ENCODE results near the gene B4GALT2.

B4GALT2 gene

DNA sequence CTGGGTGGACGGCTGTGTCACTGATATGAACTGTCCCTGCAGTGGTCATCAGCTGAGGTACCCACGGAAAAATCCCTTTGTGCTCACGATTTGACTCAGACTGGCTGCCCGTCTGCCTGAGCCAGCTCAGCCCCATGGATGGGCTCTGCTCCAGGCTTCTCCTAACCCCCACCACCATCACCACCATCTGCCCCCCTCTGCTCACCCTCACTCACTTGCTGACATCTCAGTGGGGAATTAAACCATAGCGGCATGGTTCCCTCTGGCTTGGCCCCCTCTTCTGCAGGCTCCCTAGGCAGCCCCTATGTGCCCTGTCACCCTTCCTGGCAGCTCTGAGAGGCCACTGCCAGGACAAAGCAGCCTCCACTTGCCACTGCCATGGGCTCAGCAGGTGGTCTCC lies 34.9 kb downstream of the B4GALT2 start:
- Histone ChIP-seq H3K4me1 (ENCODE audit: control insufficient read depth, insufficient read depth, low read length) (no peaks in the 10 kb centered on the region), H3K4me3 (ENCODE audit: low read length) (no peak overlapping the region), H3K27ac (ENCODE audit: low read depth, low read length) (no peak overlapping the region), H3K9ac (ENCODE audit: low read length) (no peak overlapping the region), H3K36me3 (ENCODE audit: control insufficient read depth, insufficient read depth, low read length) (no peaks in the 10 kb centered on the region), H3K27me3 (ENCODE audit: control insufficient read depth, insufficient read depth, low read length) (no peaks in the 10 kb centered on the region)

DNA sequence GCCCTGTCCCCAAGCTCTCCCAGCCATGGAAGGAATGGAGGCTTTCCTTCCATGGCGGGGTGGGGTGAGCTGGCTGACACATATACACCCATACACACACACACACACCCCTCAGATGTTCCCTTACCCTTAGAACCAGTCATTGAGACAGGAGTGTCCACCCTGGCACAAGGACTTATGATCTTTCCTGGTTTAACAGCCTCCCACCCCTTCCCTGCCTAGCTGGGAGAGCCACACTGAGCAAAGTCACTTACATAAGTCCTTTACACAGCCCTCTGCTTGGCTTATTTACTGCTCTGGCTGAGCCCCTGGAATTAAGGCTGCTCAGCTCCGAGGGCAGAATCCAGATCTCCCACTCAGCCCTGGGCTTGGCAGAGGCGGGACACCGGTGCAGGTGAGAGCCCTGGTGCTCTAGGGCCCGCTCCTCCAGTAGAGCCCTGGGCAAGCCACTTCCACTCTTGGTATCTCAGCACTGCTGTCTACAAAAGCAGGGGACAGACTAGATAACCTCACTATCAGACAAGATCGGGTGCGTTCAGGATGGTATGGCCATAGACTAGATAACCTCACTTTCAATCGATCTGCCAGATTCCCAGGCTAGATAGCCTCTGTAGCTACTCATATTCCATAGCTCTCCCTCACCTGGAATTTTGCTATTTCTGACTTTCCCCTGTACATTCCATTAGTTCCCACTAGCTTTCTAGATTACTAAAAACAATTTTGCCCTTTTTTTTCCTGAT lies 35.5 kb downstream of the B4GALT2 start:
- Histone ChIP-seq H3K27ac (ENCODE audit: low read depth, low read length) (no peak overlapping the region), H3K27me3 (ENCODE audit: control insufficient read depth, insufficient read depth, low read length) (no peaks in the 10 kb centered on the region), H3K36me3 (ENCODE audit: control insufficient read depth, insufficient read depth, low read length) (no peaks in the 10 kb centered on the region), H3K4me1 (ENCODE audit: control insufficient read depth, insufficient read depth, low read length) (no peaks in the 10 kb centered on the region), H3K9ac (ENCODE audit: low read length) (no peak overlapping the region), H3K4me3 (ENCODE audit: low read length) (no peak overlapping the region)

DNA sequence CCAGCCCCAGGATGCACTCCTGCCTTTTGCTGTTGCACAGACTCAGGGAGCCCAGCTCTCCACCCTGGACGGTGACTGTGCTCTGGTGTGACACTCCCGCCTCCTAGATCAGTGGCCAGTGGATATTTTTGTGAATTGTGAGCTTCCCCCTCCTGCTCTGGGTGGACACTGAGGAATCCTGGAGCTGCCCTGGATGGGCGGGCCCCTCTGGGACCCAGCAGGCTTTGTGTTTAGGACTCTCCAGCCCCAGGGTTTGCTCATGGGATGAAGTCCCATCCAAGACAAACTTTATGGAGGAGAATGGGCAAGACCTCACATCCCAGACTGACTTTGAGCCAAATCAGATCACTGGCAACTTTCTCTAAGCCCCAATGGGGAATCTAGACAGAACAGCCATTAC lies 36.2 kb downstream of the B4GALT2 start:
- Histone ChIP-seq H3K9ac (ENCODE audit: low read length) (no peak overlapping the region), H3K27me3 (ENCODE audit: control insufficient read depth, insufficient read depth, low read length) (no peaks in the 10 kb centered on the region), H3K4me1 (ENCODE audit: control insufficient read depth, insufficient read depth, low read length) (no peaks in the 10 kb centered on the region), H3K36me3 (ENCODE audit: control insufficient read depth, insufficient read depth, low read length) (no peaks in the 10 kb centered on the region), H3K4me3 (ENCODE audit: low read length) (no peak overlapping the region), H3K27ac (ENCODE audit: low read depth, low read length) (no peak overlapping the region)

DNA sequence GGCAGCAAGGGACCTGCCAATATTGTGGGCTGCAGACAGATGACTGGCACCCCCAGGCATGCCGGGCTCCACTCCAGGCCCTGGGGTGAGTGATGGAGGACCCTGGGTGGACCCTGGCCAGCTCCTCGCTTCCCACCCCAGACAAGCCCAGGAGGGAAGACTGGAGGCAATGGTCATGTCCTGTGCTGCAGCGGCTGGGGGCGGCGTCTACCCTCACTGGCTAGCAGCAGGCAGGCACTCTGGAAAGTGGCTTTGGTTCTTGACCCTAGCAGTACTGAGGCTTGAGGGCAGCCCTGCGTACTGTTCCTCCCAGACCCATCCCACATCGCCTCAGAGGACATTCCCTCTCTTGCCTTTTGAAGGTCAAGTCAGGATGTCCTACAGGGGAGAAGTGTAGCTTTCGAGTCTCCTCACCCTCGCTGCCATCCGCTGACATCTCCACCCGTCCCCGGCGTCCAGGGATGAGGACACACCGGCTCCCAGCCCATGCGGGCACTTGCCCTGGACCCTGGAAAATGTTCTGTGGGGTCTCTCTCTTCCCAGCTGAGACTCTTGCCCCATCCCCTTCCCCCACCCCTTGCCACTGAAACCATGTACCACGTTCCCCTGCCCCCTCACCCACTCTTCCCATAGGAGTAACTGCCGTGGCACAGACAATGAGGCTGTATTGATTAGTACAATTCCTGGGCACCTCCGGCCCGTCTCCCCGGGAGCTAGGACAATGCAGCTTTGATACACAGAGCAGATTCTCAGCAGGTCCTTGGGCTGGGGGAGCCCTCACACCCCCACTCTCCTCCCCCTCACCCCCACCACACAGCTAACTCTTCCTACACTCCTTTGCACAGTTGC lies 37.3 kb downstream of the B4GALT2 start:
- Histone ChIP-seq H3K4me1 (ENCODE audit: control insufficient read depth, insufficient read depth, low read length) (no peaks in the 10 kb centered on the region), H3K4me3 (ENCODE audit: low read length) (no peak overlapping the region), H3K27me3 (ENCODE audit: control insufficient read depth, insufficient read depth, low read length) (no peaks in the 10 kb centered on the region), H3K9ac (ENCODE audit: low read length) (no peak overlapping the region), H3K27ac (ENCODE audit: low read depth, low read length) (no peak overlapping the region), H3K36me3 (ENCODE audit: control insufficient read depth, insufficient read depth, low read length) (no peaks in the 10 kb centered on the region)

DNA sequence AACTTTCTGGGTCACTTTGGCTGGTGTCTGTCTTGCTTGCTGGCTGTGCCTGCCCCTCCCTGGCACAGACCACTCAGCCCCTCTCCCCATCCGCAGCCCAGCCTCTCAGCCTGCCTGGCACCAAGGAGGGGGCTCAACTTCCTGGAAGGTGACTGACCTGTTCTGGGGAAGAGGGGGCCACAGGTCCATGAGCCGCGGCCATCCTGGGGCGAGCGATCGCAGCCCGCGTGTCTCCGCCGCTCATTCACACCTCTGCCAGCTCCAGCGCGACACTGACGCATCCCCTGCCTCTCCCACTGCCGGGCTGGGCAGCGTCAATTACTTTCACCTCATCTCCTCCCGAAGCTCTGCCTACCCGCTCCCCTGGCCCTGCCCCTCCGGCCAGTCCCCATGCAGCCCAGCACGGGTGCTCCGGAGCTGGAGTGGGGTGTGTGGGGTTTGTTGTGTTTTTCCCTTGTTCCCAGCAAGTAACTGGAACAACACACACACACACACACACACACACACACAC lies 37.9 kb downstream of the B4GALT2 start:
- Histone ChIP-seq H3K27me3 (ENCODE audit: control insufficient read depth, insufficient read depth, low read length) (no peaks in the 10 kb centered on the region), H3K27ac (ENCODE audit: low read depth, low read length) (no peak overlapping the region), H3K36me3 (ENCODE audit: control insufficient read depth, insufficient read depth, low read length) (no peaks in the 10 kb centered on the region), H3K4me1 (ENCODE audit: control insufficient read depth, insufficient read depth, low read length) (no peaks in the 10 kb centered on the region), H3K4me3 (ENCODE audit: low read length) (no peak overlapping the region), H3K9ac (ENCODE audit: low read length) (no peak overlapping the region)

DNA sequence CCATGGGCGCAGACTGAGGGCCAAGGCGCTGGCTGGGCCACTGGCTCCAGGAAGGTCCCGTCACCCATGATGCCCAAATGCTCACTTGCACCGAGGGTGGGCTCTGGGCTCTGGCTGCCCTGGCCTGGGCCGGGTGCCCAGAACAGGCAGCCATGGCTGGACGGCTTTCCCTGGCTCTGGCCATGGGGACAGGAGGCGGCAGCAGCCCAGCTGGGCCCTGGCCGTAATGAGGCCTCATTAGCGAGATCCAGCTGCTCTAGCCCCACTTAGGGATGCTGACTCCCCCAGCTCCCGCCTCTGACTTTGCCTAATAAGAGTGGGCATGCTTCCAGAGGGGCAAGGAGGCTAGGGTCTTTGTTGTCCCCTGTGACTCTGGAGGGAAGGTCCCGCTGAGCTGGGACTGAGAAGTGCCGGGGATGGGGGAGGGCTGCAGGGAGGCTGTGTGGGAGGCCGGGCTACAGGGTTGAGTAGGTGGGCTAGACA lies 40.5 kb downstream of the B4GALT2 start:
- Histone ChIP-seq H3K9ac (ENCODE audit: low read length) (no peak overlapping the region), H3K27ac (ENCODE audit: low read depth, low read length) (no peak overlapping the region), H3K4me3 (ENCODE audit: low read length) (no peak overlapping the region), H3K36me3 (ENCODE audit: control insufficient read depth, insufficient read depth, low read length) (no peaks in the 10 kb centered on the region), H3K27me3 (ENCODE audit: control insufficient read depth, insufficient read depth, low read length) (no peaks in the 10 kb centered on the region), H3K4me1 (ENCODE audit: control insufficient read depth, insufficient read depth, low read length) (no peaks in the 10 kb centered on the region)

DNA sequence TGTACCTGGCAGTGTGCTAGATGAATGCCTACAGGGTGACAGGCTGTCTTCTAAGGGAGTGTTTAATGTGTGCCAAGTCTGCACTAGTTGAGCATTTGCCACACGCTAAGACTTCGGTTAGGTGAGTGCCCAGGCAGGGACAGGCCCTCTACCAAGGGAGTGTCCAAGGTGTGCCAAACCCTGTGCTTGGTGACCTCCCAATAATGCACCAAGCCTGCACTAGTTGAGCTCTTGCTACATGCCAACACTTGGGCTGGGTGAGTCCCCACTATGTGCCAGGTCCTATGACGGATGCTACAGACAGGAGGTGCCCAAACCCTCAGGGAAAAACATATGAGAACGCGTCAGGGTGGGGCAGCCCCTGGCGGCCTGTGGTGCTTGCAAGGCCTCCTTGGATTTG lies 41.5 kb downstream of the B4GALT2 start:
- Histone ChIP-seq H3K36me3 (ENCODE audit: control insufficient read depth, insufficient read depth, low read length) (no peaks in the 10 kb centered on the region), H3K9ac (ENCODE audit: low read length) (no peak overlapping the region), H3K27me3 (ENCODE audit: control insufficient read depth, insufficient read depth, low read length) (no peaks in the 10 kb centered on the region), H3K27ac (ENCODE audit: low read depth, low read length) (no peak overlapping the region), H3K4me3 (ENCODE audit: low read length) (no peak overlapping the region), H3K4me1 (ENCODE audit: control insufficient read depth, insufficient read depth, low read length) (no peaks in the 10 kb centered on the region)

DNA sequence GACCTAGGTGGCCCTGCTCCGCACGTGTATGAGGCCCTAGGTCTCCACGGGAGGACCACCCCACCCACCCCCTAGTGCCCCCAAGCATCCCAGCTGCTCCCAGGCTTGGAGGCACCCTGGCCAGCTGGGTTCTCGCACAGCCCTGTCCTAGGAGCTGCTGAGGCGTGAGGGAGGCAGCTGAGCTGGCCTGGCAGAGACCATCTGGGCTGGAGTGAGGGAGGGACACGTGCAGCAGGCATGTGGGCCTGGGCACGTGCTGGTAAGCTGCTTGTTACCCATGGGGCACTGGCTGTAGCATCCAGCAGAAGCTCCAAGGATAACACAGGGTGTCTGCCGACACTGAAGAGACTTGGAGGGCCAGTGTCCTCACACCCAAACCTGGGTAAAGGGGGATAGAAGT lies 42.1 kb downstream of the B4GALT2 start:
- Histone ChIP-seq H3K4me3 (ENCODE audit: low read length) (no peak overlapping the region), H3K27me3 (ENCODE audit: control insufficient read depth, insufficient read depth, low read length) (no peaks in the 10 kb centered on the region), H3K9ac (ENCODE audit: low read length) (no peak overlapping the region), H3K36me3 (ENCODE audit: control insufficient read depth, insufficient read depth, low read length) (no peaks in the 10 kb centered on the region), H3K4me1 (ENCODE audit: control insufficient read depth, insufficient read depth, low read length) (no peaks in the 10 kb centered on the region), H3K27ac (ENCODE audit: low read depth, low read length) (no peak overlapping the region)

DNA sequence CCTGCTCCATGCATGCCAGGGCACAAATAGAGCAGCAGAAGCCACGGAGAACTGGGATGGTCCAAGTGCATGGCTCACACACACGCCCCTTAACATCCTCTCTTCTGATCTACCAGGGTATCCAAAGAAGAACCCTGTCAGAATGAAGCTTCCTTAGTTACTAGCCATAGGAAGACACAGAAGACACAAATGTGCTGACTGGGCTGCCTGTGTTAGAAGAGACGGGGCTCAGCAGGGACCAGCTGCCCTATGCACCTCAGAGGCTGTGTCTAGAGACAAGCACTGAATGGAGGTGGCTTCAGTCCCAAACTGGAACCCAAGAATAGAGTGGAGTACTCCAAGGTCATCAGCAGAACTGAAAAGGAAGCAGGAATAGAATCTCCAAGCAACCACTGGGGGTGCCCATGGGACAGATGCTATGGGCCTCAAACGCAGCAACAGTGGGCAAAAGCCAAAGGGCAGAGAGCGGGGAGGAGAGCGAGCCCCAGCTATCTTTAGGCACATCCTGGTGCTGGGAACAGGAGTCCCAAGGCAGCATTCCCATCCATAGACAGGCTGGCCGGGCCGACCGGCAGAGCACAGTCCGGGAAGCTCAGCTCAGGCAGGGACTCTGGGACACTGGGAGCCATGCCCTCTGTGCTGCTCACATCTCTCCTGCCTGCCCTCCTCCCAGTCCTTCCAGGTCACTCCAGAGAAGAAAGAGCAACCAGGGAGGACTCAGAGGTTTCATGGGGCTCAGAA lies 42.7 kb downstream of the B4GALT2 start:
- Histone ChIP-seq H3K9ac (ENCODE audit: low read length) (no peak overlapping the region), H3K36me3 (ENCODE audit: control insufficient read depth, insufficient read depth, low read length) (no peaks in the 10 kb centered on the region), H3K27me3 (ENCODE audit: control insufficient read depth, insufficient read depth, low read length) (no peaks in the 10 kb centered on the region), H3K27ac (ENCODE audit: low read depth, low read length) (no peak overlapping the region), H3K4me3 (ENCODE audit: low read length) (no peak overlapping the region), H3K4me1 (ENCODE audit: control insufficient read depth, insufficient read depth, low read length) (no peaks in the 10 kb centered on the region)

DNA sequence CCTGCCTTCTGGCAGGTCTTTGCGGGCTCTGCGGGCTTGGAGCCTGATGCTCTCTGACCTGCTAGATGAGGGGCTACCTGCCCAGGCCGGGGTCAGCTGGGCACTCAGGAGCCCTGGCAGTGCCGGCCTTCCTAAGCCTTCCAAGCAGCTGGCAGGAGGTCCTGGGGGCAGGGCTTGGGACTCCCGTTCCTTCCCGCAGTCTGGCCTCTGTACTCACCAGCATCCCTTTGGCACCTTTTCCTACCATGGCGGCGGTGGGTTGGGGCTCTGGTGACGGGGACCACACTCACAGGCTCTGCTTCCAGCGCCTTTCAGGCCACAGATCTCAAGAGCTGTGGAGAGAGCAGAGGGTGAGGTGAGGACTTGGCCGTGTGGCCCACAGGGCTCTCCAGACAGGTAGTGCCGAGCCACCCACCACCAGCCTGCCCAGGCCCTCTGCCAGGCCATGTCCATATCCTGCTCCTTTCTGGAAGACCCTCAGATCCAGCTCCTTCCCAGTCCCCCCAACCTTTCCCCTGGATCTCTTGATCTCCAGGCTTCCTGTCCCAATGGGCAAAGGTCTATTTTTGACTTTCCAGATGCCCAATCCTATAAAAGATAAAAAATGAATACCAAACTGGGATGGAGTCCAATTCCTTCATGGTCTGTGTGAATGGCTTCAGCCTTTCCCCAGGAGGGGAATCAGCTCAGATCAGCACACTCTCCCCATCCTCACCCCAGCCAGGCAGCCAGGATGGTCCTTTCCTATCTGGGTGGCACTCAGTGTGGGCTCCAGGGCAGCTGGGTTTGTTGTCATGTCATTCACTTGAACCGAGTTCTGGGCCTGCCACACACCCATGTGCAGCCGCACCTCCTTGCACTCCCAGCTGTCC lies 45.3 kb downstream of the B4GALT2 start:
- H3K4me1 ChIP-seq (ENCODE audit: control insufficient read depth, insufficient read depth, low read length), result peaks cover 2% of the 10 kb centered on the region
- no peaks in the 10 kb centered on the region for H3K27me3 ChIP-seq (ENCODE audit: control insufficient read depth, insufficient read depth, low read length)
- H3K36me3 ChIP-seq (ENCODE audit: control insufficient read depth, insufficient read depth, low read length), result no peaks in the 10 kb centered on the region
- H3K27ac ChIP-seq (ENCODE audit: low read depth, low read length), result no peak overlapping the region
- no peak overlapping the region for H3K9ac ChIP-seq (ENCODE audit: low read length)
- no peak overlapping the region for H3K4me3 ChIP-seq (ENCODE audit: low read length)

DNA sequence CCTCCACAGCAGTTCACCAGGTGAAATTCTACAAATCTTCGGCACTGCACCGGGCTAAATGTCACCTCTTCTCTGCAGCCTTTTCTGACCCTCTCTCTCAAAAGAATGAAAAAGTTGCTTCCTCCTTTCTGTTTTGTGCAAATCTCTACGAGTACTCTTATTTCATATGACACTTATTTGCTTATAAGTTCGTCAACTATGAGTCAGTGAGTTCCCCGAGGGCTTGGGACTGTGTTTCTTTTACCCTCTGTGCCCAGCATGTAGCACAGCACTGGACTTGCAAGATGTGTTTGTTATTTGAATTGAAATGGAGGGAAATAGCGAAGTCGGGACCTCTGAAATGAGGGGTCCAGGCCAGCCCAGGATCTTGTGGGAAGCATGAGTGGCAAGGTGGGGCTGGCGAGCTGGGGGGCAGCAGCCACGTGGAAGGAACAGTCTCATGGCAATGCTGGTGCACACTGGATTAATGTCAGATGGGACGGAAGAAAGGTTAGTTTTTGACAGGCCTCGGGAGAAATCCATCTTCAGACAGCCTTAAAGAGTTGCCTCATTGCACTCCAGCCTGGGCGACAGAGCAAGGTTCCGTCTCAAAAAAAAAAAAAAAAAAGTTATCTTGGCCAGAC lies 46.0 kb downstream of the B4GALT2 start:
- Histone ChIP-seq H3K9ac (ENCODE audit: low read length) (no peak overlapping the region), H3K36me3 (ENCODE audit: control insufficient read depth, insufficient read depth, low read length) (no peaks in the 10 kb centered on the region), H3K4me1 (ENCODE audit: control insufficient read depth, insufficient read depth, low read length) (peaks cover 6% of the 10 kb centered on the region), H3K27me3 (ENCODE audit: control insufficient read depth, insufficient read depth, low read length) (no peaks in the 10 kb centered on the region), H3K4me3 (ENCODE audit: low read length) (no peak overlapping the region), H3K27ac (ENCODE audit: low read depth, low read length) (no peak overlapping the region)

All from rectal smooth muscle tissue (tissue), 1 donor.